Upper lobe of left lung (tissue), 4 donors: ENCODE data around the gene USP22.

Experiments
- CTCF ChIP-seq, 6 experiments: fragments of 450-650 bp in 4 of 6; fragments of 200-600 bp in 2 of 6; sonication (generic) in 2 of 6; IDR thresholded peaks; one replicate each; pipeline ENCODE4 v1.5.1; 2016 to 2019; ENCODE audit warnings: antibody characterized with exemption in 6 of 6
- POLR2AphosphoS5 ChIP-seq, 2 donors: sonication (generic); formaldehyde crosslinking; IDR thresholded peaks; one replicate each; pipeline ENCODE4 v1.5.1; 2017; ENCODE audit warnings: antibody characterized with exemption in 2 of 2

GRCh38 chr17:20998571-20999043 lies 44.2 kb downstream of the USP22 start:
- no peak for TF ChIP-seq CTCF (IDR thresholded peaks at IDR 0.05)
- TF ChIP-seq POLR2AphosphoS5 (IDR thresholded peaks at IDR 0.05) = no peak
